SK-N-DZ (cell line): Measurements from ENCODE around the gene ZMYM1.
"Not testable (repeated sequence)": the region's sequence is repeated elsewhere in the genome, so short reads cannot be mapped to it uniquely, and the experiment has no call there.

Source experiments
- DNase-seq: peaks from one replicate; pipeline ENCODE4 v3.0.0-alpha.2; 2015; ENCODE audit warnings: low spot score

Gene ZMYM1

DNA sequence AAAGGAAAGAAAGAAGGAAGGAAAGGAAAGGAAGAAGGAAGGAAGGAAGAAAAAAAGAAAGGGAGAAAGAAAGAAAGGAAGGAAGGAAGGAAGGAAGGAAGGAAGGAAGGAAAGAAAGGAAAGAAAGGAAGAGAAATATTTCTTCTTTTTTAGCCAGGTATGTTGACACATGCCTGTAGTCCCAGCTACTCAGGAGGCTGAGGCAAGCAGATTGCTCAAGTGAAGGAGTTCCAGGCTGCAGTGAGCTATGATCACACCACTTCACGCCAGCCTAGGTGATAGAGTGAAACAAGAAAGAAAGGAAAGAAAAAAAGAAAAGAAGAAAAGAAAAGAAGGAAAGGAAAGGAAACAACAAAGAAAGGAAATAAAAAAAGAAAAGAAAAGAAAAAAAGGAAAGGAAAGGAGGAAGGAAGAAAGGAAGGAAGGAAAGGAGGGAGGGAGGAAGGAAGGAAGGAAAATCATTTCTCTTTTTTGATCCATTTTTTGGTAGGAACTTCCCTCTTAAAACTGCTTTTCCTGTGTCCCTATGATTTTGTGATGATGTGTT is 5.8 kb upstream of the ZMYM1 start:
- DNase-seq = no peak

DNA sequence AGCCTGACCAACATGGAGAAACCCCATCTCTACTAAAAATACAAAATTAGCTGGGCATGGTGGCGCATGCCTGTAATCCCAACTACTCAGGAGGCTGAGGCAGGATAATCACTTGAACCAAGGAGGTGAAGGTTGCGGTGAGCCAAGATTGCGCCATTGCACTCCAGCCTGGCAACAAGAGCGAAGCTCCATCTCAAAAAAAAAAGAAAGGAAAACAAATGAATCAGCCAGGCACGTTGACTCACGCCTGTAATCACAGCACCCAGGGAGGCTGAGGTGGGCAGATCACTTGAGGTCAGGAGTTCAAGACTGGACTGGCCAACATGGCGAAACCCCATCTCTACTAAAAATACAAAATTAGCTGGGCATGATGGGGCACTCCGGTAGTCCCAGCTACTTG is 2.8 kb upstream of the ZMYM1 start:
- DNase-seq = not testable (repeated sequence)

GRCh38 chr1:35080171-35080854 is 1.1 kb downstream of the ZMYM1 start:
- DNase-seq = no peak

GRCh38 chr1:35085421-35085820 is 6.2 kb downstream of the ZMYM1 start:
- no peak for DNase-seq

GRCh38 chr1:35097224-35097623 is 18.0 kb downstream of the ZMYM1 start:
- DNase-seq = no peak

GRCh38 chr1:35111106-35111505 is 31.9 kb downstream of the ZMYM1 start:
- DNase-seq = no peak

- DNase-seq = no peak
Measured at GRCh38 chr1:35112668-35113067, 33.5 kb downstream of the ZMYM1 start.

DNA sequence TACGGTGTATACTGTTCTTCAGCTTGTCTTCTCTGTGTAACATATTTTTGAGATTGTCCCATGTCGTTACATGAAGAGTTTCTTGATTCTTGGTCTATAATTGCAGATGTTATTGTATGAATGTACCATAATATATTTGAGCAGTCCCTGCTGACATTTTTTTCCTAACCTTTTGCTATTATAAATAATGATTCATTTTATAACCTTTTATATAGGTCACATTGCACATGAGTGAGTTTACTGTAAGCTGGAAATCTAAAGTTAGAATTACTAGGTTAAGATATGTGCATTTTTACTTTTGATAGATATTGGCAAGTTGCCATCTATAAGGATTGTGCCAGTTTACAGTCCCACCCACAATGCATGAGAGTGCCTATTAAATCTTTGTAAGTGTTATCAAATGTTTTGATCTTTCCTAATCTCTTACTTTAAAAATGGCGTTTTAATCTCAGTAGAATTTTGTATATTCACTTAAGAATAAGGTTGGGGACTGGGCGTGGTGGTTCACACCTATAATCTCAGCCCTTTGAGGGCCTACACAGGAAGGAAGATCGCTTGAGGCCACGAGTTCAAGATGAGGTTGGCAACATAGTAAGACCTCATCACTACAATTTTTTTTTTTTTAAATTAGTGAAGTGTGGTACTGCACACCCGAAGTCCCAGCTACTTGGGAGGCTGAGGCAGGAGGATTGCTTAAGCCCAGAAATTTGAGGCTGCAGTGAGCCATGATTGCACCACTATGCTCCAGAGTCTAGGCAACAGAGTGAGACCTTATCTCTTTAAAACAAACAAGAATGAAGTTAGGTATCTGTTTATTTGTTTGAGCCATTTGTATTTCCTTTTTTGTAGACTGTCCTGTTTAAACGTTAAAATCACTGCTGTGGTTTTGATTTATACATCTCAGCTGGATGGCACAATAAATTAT is 36.5 kb downstream of the ZMYM1 start:
- DNase-seq = no peak

DNA sequence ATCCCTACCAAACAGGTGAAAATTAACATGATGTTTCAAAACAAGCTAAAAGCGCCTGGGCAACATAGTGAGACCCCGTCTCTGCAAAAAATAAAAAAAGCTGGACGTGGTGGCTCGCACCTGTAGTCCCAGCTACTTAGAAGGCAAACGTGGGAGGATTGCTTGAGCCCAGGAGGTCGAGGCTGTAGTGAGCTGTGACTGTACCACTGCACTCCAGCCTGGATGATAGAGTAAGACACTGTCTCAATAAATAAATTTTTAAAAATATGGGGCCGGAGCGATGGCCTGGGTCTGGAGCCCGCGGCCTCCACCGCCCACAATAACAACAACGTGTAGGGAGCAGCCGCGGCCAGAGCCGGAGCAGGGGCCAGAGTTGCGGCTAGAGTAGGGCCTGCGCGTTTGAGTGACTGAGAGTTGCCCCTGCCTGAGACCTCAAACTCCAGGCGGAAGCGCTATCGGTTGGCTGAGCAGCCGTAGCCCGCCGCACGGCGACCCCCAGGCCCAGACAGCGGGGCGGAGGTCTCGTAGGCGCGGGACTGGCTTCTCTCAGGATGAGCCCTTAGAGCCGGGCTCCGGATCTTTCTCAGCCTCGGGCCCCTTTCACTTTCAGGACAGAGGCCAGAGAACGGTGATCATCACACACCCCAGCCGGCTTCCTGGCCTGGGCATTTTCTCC is 41.4 kb downstream of the ZMYM1 start:
- no peak for DNase-seq

- no peak for DNase-seq
Measured at GRCh38 chr1:35122311-35122710, 43.1 kb downstream of the ZMYM1 start.

- DNase-seq = no peak
Measured at GRCh38 chr1:35126546-35126945, 47.4 kb downstream of the ZMYM1 start.

DNA sequence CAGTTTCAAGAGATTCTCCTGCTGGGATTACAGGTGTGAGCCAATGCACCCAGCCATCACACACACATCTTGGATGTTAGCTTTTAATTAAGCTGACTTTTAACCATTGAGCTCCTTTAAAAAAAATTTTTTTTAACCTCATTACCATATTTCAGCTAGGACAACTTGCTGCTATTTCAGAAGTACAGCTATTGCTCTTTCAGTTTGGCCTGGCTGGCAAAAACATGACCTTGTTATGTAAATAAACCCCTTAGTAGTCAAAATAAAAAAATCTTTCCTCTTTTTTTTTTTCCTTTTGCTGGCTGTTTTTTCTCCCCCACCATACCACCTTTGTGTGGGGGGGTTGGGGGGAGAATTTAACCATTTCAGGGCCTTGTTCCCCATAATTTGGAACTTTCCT is 49.9 kb downstream of the ZMYM1 start:
- DNase-seq = no peak

- no peak for DNase-seq
Measured at GRCh38 chr1:35136780-35137179, 57.6 kb downstream of the ZMYM1 start.

DNA sequence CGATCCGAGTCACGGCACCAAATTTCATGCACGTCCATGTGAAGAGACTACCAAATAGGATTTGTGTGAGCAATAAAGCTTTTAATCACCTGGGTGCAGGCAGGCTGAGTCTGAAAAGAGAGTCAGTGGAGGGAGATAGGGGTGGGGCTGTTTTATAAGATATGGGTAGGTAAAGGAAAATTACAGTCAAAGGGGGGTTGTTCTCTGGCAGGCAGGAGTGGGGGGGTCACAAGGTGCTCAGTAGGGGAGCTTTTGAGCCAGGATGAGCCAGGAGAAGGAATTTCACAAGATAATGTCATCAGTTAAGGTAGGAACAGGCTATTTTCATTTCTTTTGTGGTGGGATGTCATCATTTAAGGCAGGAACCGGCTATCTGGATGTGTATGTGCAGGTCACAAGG is 58.4 kb downstream of the ZMYM1 start:
- not testable (repeated sequence) for DNase-seq

GRCh38 chr1:35142294-35142693 is 63.1 kb downstream of the ZMYM1 start:
- DNase-seq = not testable (repeated sequence)

DNA sequence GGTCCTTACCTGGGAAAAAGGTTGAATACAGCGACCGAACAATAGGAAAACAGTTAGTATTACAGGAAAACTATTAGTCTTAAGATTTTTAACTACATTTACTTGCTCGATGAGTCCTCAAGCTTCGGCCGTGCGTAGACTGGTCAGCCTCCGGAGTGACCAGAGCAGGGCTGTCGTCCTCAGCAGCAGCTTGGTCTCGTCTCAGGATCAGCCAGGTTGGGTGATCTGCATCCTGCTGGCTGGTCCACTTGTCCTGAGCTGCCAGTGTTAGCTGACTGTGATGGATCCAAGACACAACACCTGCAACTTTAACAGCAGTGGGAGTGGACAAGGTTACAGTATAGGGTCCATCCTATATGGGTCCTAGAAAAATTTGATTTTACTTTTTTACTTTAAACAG is 63.5 kb downstream of the ZMYM1 start:
- DNase-seq = not testable (repeated sequence)

DNA sequence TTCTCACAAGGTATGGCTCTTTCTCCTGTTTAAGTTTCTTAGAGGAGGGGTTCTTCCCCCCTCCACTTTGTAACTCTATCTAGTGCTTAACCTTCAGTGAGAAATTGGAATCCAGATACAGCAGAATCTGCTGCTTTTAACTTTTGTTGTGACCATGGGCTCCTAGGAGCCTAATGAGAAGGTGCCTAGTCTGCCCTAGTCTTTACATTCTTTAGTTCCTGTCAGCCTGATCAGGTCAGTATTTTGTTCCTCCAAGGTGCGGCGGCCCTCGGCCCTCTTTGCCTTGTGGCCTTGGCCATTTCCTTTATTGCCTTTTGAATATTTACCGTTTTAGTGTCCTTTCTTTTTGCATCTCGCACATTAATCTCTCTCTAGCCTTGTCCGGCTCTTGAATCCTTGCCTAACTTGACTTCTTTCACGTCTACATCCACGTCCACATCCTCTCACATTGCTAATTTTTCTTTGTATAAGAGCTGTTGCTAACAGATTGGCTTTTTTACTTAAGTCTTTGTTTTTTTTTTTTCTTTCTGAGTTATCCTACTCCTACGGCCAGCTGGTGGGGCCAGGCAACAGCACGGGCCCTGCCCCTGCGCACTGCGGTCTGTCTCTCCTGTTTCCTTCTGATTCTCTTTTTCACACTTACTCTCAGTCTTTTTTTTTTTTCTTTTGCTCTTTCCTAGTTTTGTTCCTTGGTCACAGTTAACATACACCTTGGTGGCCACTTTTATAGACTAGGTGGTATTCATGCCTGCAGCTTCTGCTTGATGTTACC is 64.7 kb downstream of the ZMYM1 start:
- no peak for DNase-seq

GRCh38 chr1:35145892-35146549 is 66.8 kb downstream of the ZMYM1 start:
- DNase-seq = not testable (repeated sequence)

DNA sequence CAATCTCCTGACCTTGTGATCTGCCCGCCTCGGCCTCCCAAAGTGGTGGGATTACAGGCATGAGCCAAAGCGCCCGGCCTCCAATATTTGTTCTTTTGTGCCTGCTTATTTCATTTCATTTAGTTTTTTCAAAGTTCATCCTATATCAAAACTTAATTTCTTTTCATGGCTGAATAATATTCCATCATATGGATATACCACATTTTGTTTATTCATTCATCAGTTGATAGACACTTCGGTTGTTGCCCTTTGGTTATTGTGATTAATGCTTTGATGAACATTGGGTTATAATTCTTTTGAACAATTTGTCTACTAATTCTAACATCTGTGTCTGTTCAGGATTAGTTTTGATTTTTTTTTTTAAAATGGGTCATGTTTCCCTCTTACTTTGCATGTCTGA is 72.0 kb downstream of the ZMYM1 start:
- DNase-seq = no peak

- no peak for DNase-seq
Measured at GRCh38 chr1:35164893-35165292, 85.7 kb downstream of the ZMYM1 start.
